WERI-Rb-1 (cell line): ENCODE measurements around the gene ENPP1.
"Not testable (repeated sequence)": the region's sequence is repeated elsewhere in the genome, so short reads cannot be mapped to it uniquely, and the experiment has no call there.

Experiments used
- DNase-seq: peaks from one replicate; pipeline ENCODE4 v3.0.0-alpha.2; 2020
- H3K27ac ChIP-seq: fragments of 250-450 bp; sonication (Bioruptor Pico); 2 replicates; pipeline ENCODE4 v1.5.1; 2020; ENCODE audit warnings: mild to moderate bottlenecking, moderate library complexity
- H3K27me3 ChIP-seq: fragments of 250-450 bp; sonication (Bioruptor Pico); 2 replicates; pipeline ENCODE4 v1.5.1; 2021; ENCODE audit warnings: mild to moderate bottlenecking, low read depth, moderate library complexity; ENCODE audit not compliant: insufficient read depth, severe bottlenecking
- H3K36me3 ChIP-seq: fragments of 250-450 bp; sonication (Bioruptor Pico); 2 replicates; pipeline ENCODE4 v1.5.1; 2020; ENCODE audit warnings: mild to moderate bottlenecking, moderate library complexity
- H3K4me3 ChIP-seq: 2 replicates; pipeline ENCODE4 v1.5.1; 2011; ENCODE audit warnings: low read depth, mild to moderate bottlenecking, control low read depth, low read length
- H3K9me3 ChIP-seq: fragments of 250-450 bp; sonication (Bioruptor Pico); 2 replicates; pipeline ENCODE4 v1.5.1; 2021; ENCODE audit warnings: mild to moderate bottlenecking, moderate library complexity; ENCODE audit not compliant: severe bottlenecking
- TF ChIP-seq, protein P1 (sequence below): IDR thresholded peaks from 2 replicates; pipeline ENCODE4 v1.5.1; 2011; ENCODE audit warnings: low read depth, mild to moderate bottlenecking, control low read depth, inconsistent platforms, low read length

The ENPP1 gene

DNA sequence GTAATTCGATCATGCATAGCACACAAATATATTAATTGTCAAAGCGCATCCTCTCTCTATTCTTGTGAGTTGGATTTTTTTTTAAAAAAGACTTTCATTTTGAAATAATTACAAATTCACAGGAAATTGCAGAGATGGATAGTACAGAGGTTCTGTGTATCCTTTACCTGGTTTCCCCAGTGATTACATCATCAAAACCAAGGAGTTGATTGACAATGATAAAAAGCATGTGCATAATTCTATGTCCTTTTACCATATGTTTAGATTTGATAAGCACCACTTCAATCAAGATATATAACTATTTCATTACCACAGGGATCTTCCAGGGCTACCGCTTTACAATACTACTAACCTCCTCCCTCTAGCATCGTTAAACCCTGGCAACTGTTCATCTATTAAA is 103.1 kb downstream of the ENPP1 start:
- TF ChIP-seq, protein P1, sequence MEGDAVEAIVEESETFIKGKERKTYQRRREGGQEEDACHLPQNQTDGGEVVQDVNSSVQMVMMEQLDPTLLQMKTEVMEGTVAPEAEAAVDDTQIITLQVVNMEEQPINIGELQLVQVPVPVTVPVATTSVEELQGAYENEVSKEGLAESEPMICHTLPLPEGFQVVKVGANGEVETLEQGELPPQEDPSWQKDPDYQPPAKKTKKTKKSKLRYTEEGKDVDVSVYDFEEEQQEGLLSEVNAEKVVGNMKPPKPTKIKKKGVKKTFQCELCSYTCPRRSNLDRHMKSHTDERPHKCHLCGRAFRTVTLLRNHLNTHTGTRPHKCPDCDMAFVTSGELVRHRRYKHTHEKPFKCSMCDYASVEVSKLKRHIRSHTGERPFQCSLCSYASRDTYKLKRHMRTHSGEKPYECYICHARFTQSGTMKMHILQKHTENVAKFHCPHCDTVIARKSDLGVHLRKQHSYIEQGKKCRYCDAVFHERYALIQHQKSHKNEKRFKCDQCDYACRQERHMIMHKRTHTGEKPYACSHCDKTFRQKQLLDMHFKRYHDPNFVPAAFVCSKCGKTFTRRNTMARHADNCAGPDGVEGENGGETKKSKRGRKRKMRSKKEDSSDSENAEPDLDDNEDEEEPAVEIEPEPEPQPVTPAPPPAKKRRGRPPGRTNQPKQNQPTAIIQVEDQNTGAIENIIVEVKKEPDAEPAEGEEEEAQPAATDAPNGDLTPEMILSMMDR, result no peak
- no peaks in the 10 kb centered on the region for H3K9me3 ChIP-seq
- H3K4me3 ChIP-seq, result no peak overlapping the region
- no peak for DNase-seq
- peaks cover 12% of the 10 kb centered on the region for H3K27me3 ChIP-seq
- no peak overlapping the region for H3K27ac ChIP-seq
- H3K36me3 ChIP-seq, result no peaks in the 10 kb centered on the region

DNA sequence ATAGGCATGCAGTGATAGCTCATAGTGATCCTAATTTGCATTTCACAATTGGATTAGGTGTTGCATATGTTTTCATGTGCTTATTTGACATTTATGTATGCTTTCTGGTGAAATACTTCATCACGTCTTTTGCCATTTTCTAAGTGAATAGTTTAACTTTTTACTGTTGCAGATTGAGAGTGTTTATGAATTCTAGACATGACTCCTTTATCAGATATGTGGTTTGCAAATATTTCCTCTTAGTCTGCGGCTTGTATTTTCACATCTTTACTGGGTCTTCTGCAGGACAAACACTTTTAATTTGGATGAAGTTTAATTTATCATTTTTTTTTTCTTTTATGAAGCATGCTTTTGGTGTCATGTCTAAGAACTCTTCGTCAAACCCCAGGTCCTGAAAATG is 104.1 kb downstream of the ENPP1 start:
- H3K36me3 ChIP-seq, result no peaks in the 10 kb centered on the region
- peaks cover 12% of the 10 kb centered on the region for H3K27me3 ChIP-seq
- no peak overlapping the region for H3K27ac ChIP-seq
- no peaks in the 10 kb centered on the region for H3K9me3 ChIP-seq
- TF ChIP-seq, protein P1, result no peak
- DNase-seq, result no peak
- no peak overlapping the region for H3K4me3 ChIP-seq

DNA sequence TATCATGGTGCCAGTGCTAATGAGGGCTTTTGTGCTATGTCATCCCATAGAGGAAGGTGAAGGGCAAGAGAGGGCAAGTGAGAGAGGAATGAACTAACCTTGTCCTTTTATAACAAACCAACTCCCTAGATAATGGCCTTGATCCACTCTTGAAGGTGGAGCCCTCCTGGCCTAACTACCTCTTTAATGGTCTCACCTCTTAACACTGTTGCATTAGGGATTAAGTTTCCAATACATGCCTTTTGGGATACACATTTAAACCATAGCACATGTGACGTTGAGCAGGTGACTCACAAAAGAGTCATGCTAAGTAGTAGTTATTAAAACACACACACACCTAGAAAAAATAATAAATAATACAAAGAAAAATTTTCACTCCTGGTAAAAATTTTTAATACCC is 106.4 kb downstream of the ENPP1 start:
- Histone ChIP-seq H3K27ac (no peak overlapping the region), H3K36me3 (no peaks in the 10 kb centered on the region), H3K27me3 (peaks cover 7% of the 10 kb centered on the region), H3K4me3 (no peak overlapping the region), H3K9me3 (no peaks in the 10 kb centered on the region)
- DNase-seq, result no peak
- TF ChIP-seq, protein P1, result no peak

DNA sequence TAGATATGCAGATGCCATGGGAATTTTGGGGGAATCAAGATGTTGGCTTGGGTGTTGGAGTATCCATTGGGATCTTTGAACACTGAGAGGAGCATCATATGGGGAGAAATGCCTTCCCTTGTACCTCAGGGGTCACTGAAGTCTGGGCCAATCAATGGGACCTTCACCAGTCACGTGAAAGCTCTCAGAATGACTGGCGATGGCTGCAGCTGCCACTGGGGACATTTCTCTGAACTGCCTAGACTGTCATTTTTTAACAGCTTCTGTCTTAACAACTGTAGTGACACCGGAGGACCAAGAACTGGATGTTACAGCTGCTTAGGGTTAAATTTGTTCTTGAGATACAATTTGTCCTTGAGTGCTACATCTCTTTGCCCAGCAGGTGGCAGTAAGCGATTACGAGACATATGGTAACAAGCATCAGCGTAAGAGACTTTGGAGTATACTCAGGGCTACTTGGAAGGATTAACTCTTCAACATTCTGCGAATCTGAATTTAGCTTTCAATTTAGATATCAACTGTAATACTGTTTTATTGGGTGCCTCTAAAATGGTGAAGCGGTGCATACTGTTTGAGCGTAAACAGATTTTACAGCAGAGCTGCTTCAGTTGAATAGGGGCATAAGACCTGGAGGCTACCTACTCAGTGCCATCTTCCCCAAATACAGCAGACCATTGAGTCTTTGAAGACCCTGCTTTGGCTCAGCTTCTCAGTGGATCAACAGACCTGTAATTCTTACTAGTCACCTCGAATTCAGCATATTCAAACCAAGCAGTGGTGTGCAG is 107.3 kb downstream of the ENPP1 start:
- Histone ChIP-seq H3K27me3 (peaks cover 8% of the 10 kb centered on the region), H3K36me3 (no peaks in the 10 kb centered on the region), H3K27ac (no peak overlapping the region), H3K9me3 (no peaks in the 10 kb centered on the region), H3K4me3 (no peak overlapping the region)
- TF ChIP-seq, protein P1, result peak; percentile 64
- peak; percentile 61 for DNase-seq

DNA sequence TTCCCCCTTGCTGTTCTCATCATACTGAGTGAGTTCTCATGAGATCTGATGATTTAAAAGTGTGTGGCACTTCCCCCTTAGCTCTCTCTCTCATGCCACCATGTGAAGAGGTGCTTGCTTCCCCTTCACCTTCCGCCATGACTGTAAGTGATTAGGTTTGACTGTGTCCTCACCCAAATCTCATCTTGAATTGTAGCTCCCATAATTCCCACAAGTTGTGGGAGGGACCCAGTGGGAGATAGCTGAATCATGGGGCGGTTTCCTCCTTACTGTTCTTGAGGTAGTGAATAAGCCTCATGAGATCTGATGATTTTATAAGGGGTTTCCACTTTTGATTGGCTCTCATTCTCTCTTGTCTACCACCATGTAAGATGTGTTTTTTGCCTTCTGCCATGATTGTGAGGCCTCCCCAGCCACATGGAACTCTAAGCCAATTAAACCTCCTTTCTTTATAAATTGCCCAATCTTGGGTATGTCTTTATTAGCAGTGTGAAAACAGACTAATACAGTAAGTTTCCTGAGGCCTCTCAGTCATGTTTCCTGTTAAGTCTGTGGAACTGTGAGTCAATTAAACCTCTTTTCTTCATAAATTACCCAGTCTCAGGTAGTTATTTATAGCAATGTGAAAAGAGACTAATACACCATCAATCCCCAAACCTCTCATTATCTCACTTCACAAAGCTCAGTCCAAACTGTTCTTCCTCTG is 108.4 kb downstream of the ENPP1 start:
- H3K36me3 ChIP-seq, H3K27ac ChIP-seq, DNase-seq, H3K9me3 ChIP-seq, H3K27me3 ChIP-seq, H3K4me3 ChIP-seq: not testable (repeated sequence)

DNA sequence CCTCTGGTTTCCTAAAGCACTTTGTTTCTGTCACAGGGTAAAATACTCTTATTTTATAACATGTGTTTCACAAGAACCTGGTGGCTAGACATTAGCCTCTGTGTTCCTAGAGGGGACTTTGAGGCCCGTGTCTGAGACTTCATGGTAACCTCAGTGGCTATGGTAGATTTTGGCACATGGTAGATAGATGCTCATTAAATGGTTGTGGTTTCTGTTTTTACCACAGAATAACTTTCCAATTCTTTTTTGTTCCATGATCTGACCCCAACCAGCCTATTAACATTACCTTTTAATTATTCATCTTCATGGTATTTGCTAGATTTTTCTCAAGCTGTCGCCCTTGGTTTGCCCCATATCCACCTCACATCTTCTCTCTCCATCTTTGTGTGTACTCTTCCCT is 109.0 kb downstream of the ENPP1 start:
- H3K9me3 ChIP-seq, result no peaks in the 10 kb centered on the region
- no peak for DNase-seq
- no peak overlapping the region for H3K4me3 ChIP-seq
- H3K27ac ChIP-seq, result no peak overlapping the region
- no peaks in the 10 kb centered on the region for H3K36me3 ChIP-seq
- TF ChIP-seq, protein P1, result no peak
- H3K27me3 ChIP-seq, result peaks cover 5% of the 10 kb centered on the region
